ENCODE measurements around the gene BIRC6. TPM values are rescaled to one million over a fixed set of nuclear protein-coding genes. Genes with fewer than 3 reads are reported as not detected.

The BIRC6 gene
- total RNA-seq, 1 donor from 2014 or later = 114 TPM

- intact Hi-C loops (cut with micrococcal nuclease) = no loop called here
These were observed 18.5 kb downstream of the BIRC6 start for GRCh38 chr2:32375228-32375892.

DNA sequence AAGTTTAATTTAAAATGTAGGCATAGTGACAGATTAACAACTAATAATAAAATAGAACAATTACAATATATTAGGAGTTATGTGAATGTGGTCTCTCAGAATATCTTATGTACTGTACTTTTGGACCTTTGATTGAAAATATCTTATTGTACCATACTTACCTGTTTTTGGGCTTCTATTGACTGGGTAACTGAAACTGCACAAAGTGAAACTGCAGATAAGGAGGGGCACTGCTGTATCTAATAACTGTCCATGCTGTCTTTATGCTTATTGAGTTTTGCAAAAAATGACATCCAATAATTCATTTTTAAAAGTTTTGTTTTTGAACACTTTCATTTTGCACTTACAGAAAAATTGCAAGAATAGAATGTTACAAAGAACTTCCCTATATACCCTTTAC lies 19.9 kb downstream of the BIRC6 start:
- intact Hi-C loops (cut with micrococcal nuclease) = no loop called here

DNA sequence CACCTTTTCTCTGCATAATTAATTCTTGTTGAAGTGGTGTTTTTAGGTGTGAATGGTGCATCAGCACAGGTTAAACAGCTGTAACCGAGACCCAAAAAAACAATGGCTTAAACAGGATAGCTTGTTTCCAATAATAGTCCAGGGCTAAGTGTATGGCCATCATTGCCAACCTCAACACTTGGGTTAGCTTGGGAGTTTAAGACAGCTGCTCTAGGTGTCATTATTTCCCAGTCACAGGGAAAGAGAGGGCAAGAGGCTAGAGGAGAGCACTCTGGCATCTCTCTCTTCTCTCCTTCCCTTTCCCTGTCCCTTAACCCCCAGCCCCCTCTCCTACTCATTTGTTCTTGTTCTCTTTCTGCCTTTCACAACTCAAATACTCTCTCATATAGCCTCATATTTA lies 21.1 kb downstream of the BIRC6 start:
- intact Hi-C loops (cut with micrococcal nuclease) = no loop called here

GRCh38 chr2:32379352-32379751 lies 22.5 kb downstream of the BIRC6 start:
- intact Hi-C loops (cut with micrococcal nuclease) = no loop called here

- intact Hi-C loops (cut with micrococcal nuclease) = no loop called here
These were observed 27.0 kb downstream of the BIRC6 start for GRCh38 chr2:32383858-32384257.

- intact Hi-C loops (cut with micrococcal nuclease) = no loop called here
These were observed 27.7 kb downstream of the BIRC6 start for GRCh38 chr2:32384529-32384928.

GRCh38 chr2:32386739-32387138 lies 29.9 kb downstream of the BIRC6 start:
- intact Hi-C loops (cut with micrococcal nuclease) = no loop called here

GRCh38 chr2:32399221-32399620 lies 42.4 kb downstream of the BIRC6 start:
- intact Hi-C loops (cut with micrococcal nuclease) = no loop called here

GRCh38 chr2:32402091-32402490 lies 45.3 kb downstream of the BIRC6 start:
- intact Hi-C loops (cut with micrococcal nuclease) = no loop called here

GRCh38 chr2:32403782-32404181 lies 47.0 kb downstream of the BIRC6 start:
- intact Hi-C loops (cut with micrococcal nuclease) = no loop called here

DNA sequence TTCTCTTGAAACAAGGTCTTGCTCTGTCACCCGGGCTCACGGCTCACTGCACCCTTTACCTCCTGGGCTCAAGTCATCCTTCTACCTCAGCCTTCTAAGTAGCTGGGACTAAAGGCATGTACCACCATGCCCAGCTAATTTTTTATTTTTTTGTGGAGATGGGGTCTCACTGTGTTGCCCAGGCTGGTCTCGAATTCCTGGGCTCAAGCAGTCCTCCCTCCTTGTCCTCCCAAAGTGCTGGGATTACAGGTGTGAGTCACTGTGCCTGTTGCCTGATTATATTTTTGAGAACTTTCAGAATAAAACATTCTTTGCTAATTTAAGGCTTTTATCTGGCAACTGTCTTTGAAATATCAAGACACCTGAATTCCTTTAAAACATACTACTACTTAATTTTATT lies 47.9 kb downstream of the BIRC6 start:
- intact Hi-C loops (cut with micrococcal nuclease) = no loop called here

GRCh38 chr2:32416519-32416918 lies 59.7 kb downstream of the BIRC6 start:
- intact Hi-C loops (cut with micrococcal nuclease) = no loop called here

- intact Hi-C loops (cut with micrococcal nuclease) = no loop called here
These were observed 60.8 kb downstream of the BIRC6 start for GRCh38 chr2:32417659-32418058.

DNA sequence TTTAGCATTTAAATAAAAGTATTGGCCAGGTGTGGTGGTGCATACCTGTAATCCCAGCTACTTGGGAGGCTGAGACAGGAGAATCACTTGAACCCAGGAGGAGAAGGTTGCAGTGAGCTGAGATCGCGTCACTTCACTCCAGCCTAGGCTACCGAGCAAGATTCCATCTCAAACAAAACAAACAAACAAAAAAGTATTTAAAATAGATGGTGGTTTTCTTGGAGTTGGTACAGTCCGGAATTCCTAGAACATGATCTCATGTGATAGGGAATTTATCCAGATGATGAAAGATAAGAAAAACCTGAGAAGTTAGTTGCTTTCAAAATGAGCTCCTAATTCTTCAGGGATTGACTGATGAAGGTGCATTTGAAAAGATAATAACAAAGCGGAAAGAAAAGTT lies 62.0 kb downstream of the BIRC6 start:
- intact Hi-C loops (cut with micrococcal nuclease) = no loop called here

DNA sequence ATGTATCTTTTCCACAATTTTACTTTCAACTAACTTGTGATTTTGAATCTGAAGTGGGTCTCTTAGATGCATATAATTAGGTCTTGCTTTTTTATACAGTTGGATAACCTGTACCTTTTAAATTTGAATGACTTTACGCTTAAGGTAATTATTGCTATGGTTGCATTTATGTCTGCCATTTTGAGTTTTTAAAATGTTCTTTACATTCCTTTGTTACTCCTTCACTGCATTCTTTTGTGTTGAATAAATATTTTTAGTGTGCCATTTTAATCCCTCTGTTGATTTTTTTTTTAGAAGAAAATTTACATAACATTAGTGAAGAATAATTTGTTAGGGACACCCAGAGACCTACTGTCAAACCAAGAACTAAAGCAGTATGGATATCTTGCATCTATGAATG lies 65.3 kb downstream of the BIRC6 start:
- intact Hi-C loops (cut with micrococcal nuclease) = no loop called here

DNA sequence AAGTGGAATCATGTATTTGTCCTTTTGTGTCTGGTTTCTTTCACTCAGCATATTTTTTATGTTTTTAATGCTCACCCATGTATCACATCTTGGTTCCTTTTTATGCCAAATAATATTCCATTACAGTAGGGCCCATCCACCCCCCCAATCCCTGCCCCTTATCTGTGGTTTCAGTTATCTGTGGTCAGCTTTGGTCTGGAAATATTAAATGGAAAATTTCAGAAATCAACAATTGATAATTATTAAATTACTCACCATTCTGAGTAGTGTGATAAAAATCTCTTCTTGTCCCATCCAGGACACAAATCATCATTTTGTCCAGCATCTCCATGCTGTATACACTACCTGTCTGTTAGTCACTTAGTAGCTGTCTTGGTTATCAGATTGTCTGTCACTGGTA lies 66.7 kb downstream of the BIRC6 start:
- intact Hi-C loops (cut with micrococcal nuclease) = no loop called here

- intact Hi-C loops (cut with micrococcal nuclease) = no loop called here
These were observed 67.9 kb downstream of the BIRC6 start for GRCh38 chr2:32424739-32425138.

DNA sequence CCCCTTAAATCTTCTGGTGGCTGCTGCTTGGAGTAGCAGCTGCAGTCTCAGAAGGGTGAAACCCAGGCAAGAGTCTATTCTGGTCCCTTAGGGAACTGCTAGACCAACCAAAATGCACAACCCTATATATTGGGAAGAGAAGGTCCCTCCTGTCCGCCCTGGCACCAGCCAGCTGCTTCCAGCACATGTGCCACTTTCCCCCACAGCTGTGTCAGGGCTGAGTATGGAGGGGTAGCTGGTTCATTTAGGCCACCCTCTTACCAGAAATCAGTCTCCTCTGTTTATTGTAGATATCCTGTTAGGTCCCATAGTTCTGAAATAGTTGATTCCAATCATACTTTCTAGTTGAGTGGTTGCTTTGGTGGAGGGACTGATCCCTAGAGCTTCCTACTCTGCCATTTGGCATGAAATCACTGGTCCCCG lies 68.9 kb downstream of the BIRC6 start:
- intact Hi-C loops (cut with micrococcal nuclease) = no loop called here

DNA sequence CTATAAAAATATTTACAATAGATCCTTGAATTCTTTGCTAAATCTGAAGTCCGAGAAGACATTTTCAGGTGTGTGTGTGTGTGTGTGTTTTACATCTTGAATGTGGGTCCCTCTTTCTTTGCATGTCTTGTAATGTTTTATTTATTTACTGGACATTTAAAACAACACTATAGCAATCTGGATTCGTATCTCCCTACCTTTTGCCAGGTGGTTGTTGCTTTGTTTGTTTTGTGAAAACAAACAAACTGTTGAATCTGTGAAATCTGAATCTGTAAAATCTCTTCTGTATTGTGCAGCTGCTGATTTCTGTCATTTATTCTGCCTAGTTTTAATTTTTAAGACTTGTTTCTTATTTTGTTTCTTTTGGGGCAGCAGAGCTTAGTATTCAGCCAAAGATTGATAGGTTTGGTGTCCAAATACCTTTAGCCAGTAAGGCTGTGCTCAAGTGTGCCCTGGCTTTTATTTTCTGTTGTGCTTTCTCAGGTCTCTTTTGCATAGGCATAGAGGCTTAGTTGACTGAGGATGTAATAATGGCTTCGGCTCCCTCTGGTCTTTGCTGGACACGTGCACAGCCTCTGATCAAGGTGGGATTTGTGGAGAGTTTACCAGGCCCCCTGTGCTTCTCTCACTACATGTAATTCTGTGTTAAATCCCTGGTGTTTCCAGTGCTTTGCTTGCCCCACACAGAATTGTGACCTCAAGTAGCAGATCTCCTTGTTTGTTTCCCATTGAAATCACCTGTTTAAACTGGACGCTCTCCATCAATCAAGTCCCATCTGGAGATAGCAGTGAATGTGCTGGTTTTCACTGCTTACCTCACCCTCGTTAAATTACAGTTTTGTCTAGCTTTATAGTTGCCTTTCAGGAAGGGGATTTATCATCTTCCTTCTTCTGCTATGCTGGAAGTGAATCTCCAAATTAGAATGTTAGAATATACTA lies 71.1 kb downstream of the BIRC6 start:
- intact Hi-C loops (cut with micrococcal nuclease) = no loop called here

DNA sequence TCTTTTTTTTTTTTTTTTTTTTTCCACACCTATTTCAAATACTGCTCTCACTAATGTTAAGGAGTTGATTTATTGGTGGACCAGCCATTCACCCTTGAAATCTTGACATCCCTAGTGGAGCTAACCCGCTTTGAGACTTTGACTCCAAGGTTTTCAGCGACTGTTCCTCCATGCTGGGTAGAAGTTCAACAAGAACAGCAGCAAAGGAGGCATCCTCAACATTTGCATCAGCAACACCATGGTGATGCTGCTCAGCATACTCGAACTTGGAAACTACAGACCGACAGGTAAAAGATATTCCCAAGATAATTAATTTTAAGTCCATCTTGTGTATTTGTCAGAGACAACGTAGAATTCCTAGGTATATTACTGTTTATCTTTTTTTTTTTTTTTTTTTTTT lies 74.0 kb downstream of the BIRC6 start:
- intact Hi-C loops (cut with micrococcal nuclease) = loop anchor here (5.0 kb wide), 1 partner anchor 36 kb away; no protein-coding TSS in a partner anchor

DNA sequence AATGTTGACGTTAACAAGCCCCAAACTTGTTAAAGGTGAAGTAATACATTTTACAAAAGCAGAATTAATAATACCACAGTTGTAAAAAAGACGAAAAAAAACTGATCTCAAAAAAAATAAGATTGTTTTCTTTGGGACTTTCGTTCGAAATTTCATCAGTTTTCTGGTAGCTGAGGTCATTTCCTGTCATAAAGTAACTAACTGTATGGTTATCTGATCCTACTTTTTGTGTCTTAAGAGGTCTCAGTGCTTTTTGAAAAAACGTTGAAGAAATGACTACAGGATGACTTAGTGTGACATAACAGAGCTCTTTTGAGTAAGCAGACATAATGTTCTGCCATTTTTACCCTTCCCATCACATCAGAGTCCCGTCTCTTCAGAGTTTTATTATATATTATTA lies 79.3 kb downstream of the BIRC6 start:
- intact Hi-C loops (cut with micrococcal nuclease) = no loop called here

- intact Hi-C loops (cut with micrococcal nuclease) = no loop called here
These were observed 85.2 kb downstream of the BIRC6 start for GRCh38 chr2:32442020-32442467.

DNA sequence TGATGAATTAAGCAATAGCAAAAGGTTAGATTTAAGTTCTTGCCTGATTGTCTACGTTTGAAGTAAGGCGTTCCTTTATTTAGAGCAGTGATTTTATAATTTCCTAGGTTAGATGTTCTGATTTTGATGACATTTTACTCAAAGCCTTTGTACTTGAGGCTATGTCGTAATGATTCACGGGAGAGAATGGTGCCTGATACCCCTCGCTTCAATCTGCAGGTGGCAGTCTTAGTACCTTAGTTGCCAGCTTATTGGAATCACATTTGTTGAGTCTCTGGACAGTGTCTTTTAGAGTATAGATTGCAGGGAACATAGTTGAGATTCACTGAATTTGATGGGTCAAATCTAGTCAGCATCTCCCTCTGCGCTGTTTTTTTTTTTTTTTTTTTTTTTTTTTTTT lies 89.5 kb downstream of the BIRC6 start:
- intact Hi-C loops (cut with micrococcal nuclease) = no loop called here
